ENCODE data around the gene RNF224.

Gene RNF224

GRCh38 chr9:137227853-137228505, 677 bp downstream of the RNF224 start:
- no peak for DNase-seq (ENCODE audit: low read depth in 2 of 2)

- no peak for DNase-seq (ENCODE audit: low read depth in 2 of 2)
Measured at GRCh38 chr9:137228506-137228967, 1.2 kb downstream of the RNF224 start.

GRCh38 chr9:137228968-137229896, 1.9 kb downstream of the RNF224 start:
- no peak for DNase-seq (ENCODE audit: low read depth in 2 of 2)

GRCh38 chr9:137229903-137230704, 2.8 kb downstream of the RNF224 start:
- no peak for DNase-seq (ENCODE audit: low read depth in 2 of 2)

- DNase-seq (ENCODE audit: low read depth in 2 of 2), result no peak
Measured at GRCh38 chr9:137230705-137231371, 3.5 kb downstream of the RNF224 start, which contains the start of gene SLC34A3. Gene SLC34A3, plus strand, starts transcription at chr9:137230901. Its CDS starts 802 bp downstream, at chr9:137231703.

- DNase-seq (ENCODE audit: low read depth in 2 of 2), result no peak
Measured at GRCh38 chr9:137231372-137232039, 4.2 kb downstream of the RNF224 start.

GRCh38 chr9:137232101-137232500, 4.8 kb downstream of the RNF224 start:
- no peak for DNase-seq (ENCODE audit: low read depth in 2 of 2)

- DNase-seq (ENCODE audit: low read depth in 2 of 2), result no peak
Measured at GRCh38 chr9:137232510-137232909, 5.2 kb downstream of the RNF224 start.

GRCh38 chr9:137233143-137233980, 6.1 kb downstream of the RNF224 start:
- no peak for DNase-seq (ENCODE audit: low read depth in 2 of 2)

GRCh38 chr9:137234055-137234697, 6.9 kb downstream of the RNF224 start:
- no peak for DNase-seq (ENCODE audit: low read depth in 2 of 2)

GRCh38 chr9:137234758-137235423, 7.6 kb downstream of the RNF224 start:
- no peak for DNase-seq (ENCODE audit: low read depth in 2 of 2)

GRCh38 chr9:137235424-137236237, 8.3 kb downstream of the RNF224 start:
- no peak for DNase-seq (ENCODE audit: low read depth in 2 of 2)

- DNase-seq (ENCODE audit: low read depth in 2 of 2), result peak; percentile 79 to 91
Measured at GRCh38 chr9:137236238-137236935, 9.1 kb downstream of the RNF224 start.

GRCh38 chr9:137236936-137237421, 9.7 kb downstream of the RNF224 start:
- no peak for DNase-seq (ENCODE audit: low read depth in 2 of 2)

GRCh38 chr9:137237759-137238726, 10.7 kb downstream of the RNF224 start:
- DNase-seq (ENCODE audit: low read depth in 2 of 2), result no peak
